Left forelimb (tissue), 1 donor: ENCODE data around the gene FNBP1.
"Not testable (repeated sequence)": the region's sequence is repeated elsewhere in the genome, so short reads cannot be mapped to it uniquely, and the experiment has no call there.

Experiments used
- DNase-seq: peaks from one replicate; pipeline ENCODE4 v3.0.0-alpha.2; 2018; ENCODE audit warnings: low spot score

The FNBP1 gene

DNA sequence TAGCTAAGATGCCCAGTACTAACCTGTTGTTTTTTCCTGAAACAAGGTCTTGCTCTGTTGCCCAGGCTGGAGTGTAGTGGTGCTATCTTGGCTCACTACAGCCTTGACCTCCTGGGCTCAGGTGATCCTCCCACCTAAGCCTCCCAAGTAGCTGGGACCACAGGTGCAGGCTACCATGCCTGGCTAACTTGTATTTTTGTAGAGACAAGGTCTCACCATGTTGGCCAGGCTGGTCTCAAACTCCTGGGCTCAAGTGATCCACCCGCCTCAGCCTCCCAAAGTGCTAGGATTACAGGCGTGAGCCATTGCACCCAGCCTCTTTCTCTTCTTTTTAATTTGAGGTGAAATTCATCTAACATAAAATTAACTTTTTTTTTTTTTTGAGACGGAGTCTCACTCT is 21.1 kb downstream of the FNBP1 start:
- not testable (repeated sequence) for DNase-seq

DNA sequence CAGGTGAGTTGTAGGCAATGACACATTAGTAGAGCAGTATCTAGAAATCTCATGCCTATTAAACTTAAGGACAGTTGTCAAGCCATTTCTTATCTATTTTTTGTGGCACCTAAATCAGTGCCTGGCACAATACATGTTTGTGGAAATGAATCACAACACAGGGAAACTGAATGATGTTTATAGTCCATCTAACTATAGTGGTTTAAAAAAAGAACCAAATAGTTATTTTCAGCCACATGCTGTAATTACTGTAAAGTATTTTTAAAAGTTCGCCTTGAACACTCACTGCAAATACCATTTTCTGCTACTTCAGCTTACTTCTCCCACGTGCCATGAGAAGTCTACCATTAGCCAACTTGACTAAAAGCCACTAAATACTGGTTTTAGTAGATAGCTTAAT is 21.9 kb downstream of the FNBP1 start:
- DNase-seq: no peak

DNA sequence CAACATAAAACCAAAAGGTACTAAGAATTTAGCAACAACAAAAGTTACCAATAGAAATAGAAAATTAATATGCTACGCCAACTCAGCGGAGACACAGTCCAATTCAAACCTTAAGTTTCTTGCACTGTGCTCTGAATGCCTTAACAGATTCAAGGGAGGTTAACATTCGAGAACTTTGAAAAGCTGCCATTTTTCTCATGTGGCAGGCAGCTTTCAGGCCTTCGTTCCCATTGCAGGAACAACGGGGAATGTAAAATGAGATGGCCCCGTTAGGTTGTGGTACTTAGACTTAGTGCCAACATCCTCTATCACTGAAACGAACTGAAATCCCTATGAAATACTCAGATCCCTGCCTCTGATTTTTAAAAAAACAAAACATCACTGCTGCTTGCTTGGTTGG is 22.4 kb downstream of the FNBP1 start:
- no peak for DNase-seq

DNA sequence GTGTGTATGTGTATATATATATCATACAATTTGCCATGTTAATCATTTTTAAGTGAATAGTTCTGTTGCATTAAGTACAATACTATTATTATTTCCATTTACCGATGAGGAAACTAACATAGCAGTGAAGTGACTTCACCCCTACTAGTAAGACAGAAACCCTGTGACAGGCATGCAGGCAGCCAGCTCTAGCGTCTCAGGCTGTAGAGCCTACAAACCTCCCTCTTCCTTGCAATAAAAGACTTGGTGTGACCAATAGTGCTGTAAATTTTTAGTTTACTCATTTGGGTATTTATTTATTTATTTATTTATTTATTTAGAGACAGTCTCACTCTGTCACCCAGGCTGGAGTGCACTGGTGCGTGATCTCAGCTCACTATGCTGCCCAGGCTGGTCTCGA is 24.7 kb downstream of the FNBP1 start:
- no peak for DNase-seq

DNA sequence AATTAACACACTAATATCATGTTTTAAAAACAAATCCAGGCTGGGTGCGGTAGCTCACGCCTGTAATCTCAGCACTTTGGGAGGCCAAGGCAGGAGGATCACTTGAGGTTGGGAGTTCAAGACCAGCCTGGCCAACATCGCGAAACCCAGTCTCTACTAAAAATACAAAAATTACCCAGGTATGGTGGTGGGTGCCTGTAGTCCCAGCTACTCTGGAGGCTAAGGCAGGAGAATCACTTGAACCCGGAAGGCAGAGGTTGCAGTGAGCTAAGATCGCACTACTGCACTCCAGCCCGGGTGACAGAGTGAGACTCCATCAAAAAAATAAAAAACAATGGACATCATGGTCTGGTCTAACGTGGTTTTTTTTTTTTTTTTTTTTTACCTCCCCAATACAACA is 25.5 kb downstream of the FNBP1 start:
- not testable (repeated sequence) for DNase-seq

DNA sequence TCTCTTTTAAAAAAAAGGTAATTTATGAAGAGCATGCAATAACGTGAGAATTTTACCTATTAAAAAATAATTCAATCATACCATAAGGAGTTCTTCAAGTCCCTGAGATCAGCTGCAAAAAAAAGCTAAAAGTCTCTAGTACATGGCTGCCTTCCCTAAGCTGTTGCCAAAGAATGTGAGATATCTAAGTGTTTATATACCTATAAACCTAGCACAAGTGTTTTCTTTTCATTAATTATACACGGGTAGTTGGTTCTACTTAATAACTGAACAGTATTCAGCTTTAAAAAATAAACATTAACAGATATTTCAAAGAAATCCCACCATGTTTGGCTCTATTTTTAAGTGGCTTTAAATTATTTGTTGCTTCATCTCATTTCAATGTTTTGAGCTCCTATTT is 25.9 kb downstream of the FNBP1 start:
- DNase-seq: no peak

DNA sequence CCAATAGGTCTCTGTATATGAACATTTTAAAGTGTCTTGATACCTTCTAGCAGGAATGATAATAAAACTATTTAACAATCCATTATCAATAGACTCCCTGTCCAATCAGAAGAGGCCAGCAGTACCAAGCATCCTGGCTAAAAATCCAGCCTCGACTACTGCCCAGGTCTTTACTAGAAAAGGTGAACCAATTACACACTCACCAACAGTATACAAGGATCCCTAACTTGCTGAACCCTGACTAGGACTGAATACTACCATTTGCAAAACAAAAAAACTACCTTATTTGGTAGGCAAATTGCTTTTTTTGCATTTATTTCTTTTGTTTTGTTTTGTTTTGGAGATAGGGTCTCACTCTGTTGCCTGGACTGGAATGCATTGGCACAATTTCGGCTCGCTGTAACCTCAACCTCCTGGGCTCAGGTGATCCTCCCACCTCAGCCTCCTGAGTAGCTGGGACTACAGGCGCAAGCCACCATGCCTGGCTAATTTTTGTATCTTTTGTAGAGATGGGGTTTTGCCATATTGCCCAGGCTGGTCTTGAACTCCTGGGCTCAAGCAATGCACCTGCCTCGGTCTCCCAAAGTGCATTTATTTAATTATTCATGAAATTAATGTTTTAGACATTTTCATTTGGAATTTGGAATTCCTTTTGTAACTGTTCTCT is 27.5 kb downstream of the FNBP1 start:
- no peak for DNase-seq

DNA sequence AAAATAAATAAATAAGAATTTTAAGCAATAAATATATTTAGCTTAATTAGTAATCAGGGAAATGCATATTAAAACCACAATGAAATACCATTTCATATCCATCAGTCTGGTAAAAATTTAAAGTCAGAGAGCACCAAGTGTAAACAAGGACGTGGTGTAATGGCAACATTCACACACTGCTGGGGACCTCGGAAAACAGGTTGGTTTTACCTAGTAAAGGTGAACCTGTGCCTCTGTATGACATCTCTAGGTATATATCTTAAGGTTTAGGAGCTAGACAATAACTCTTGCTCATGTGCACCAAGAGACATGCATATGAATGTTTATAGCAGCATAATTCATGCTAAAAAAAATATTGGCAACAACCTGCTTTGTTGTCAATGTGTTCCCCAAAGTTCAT is 29.7 kb downstream of the FNBP1 start:
- no peak for DNase-seq

DNA sequence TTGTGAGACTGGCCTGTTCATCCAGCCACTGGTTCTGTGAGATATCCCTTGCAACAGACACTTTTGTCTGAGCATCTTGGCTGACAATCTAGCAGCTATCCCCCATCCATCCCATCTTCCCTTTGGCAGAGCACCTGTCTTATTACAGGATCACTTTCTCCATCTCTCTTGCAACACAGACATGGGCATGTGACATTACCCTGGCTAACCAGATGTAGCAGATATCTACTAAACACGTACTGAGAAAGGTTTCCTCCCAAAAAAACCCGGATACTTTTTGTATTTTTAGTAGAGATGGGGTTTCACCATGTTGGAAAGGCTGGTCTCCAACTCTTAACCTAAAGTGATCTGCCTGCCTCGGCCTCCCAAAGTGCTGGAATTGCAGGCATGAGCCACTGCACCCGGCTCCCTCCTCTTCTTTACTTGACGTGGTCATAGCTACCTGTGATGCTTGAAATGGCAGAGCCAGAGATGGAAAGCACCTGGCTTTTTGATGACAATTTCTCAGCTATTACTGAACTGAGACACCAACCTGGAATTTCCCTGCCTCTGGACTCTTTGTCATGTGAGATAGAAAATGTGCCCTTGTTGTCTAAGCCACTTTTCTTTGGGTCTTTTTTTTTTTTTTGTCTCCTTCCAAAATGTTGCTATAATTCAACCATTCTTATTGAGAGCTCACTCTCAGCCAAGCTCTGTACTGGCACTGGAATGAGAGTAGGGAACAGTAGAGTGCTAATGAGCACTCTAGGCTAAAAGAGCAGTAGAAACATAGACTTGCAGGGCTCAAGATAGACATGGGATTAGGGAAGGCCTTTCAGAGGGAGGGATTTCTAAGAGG is 32.6 kb downstream of the FNBP1 start:
- no peak for DNase-seq

DNA sequence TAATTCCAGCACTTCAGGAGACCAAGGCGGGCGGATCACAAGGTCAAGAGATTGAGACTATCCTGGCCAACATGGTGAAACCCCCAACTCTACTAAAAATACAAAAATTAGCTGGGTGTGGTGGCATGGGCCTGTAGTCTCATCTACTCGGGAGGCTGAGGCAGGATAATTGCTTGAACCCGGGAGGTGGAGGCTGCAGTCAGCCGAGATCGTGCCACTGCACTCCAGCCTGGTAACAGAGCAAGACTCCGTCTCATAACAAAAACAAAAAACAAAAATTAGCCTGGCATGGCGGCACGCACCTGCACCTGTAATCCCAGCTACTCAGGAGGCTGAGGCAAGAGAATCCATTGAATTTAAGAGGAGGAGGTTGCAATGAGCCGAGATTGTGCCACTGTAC is 33.4 kb downstream of the FNBP1 start:
- not testable (repeated sequence) for DNase-seq

DNA sequence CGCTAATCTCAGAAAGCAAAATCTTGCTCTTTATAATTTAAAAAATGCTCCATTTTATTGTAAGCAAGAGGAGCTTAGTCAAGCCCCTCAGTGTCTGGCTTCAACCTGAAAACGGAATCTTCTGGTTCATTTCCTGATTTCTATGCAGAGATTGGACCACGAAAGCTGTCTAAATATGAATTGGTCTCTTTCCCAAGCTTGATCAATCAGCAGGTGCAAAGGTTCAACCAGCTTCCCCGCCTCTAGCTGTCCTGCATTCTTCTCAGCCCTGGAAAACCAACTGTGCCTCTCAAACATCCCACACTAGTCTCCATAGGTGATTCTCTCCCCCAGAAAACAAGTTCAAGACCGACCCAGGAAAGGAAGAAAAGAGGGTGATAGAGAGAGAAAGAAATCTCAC is 34.5 kb downstream of the FNBP1 start:
- no peak for DNase-seq

DNA sequence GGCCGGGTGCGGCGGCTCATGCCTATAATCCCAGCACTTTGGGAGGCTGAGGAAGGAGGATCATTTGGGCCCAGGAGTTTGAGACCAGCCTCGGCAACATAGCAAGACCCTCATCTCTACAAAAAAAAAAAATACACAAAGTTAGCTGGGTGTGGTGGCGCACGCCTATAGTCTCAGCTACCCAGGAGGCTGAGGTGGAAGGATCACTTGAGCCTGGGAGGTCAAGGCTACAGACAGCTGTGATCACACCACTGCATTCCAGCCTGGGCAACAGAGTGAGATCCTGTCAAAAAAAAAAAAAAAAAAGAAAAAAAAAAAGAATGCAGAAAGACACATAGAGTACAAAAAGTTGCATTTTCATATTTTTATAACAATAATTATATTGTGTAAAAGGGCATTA is 36.0 kb downstream of the FNBP1 start:
- DNase-seq: not testable (repeated sequence)

DNA sequence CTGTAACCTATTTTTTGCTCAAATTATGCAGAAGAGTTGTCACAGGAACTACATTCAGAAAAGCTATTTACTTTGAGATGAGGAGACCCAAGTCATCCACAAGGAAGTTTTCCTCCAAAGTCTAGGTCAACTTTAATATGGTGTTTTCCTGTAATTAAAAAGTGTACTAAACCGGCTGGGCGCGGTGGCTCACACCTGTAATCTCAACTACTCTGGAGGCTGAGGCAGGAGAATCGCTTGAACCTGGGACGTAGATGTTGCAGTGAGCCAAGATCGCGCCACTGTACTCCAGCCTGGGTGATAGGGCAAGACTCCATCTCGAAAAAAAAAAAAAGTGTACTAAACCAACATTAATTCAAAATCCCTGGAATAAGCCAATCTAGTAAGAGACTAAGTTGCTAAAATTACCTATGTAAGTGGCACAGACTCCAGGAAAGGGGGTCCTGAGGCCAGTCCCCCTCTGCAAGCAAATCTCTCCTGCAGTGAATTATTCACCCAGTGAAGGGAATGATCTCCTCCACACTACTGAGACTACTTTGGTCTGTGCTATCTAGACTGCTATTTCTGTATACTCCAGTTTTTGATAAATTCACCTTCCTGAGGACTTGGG is 38.9 kb downstream of the FNBP1 start:
- DNase-seq: no peak

DNA sequence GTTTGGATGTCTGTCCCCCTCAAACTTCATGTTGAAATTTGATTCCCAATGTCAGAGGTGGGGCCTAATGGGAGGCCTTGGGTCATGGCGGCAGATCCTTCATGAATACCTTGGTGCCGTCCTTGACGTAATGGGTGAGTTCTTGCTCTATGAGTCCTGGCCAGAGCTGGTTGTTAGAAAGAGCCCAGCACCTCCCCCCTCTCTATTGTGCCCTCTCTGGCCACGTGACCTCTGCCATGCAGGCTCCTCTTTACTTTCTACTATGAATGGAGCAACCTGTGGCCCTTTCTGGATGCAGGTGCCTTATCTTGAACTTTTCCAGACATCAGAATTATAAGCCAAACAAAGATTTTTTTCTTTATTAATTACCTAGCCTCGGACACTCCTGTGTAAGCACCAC is 40.7 kb downstream of the FNBP1 start:
- DNase-seq: no peak

DNA sequence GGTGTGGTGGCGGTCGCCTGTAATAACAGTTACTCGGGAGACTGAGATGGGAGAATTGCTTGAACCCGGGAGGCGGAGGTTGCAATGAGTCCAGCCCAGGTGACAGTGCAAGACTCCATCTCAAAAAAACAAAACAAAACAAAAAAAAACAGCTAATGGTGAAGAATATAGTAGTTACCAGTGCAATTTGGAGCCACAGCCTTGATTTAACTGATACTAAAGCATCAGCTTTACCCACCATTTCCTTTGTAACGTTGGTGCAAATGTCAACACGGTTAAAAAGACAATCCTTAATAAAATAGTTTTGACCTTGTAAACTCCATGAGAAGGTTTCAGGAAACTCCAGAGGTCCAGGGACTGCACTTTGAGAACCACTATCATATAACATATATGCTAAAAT is 41.8 kb downstream of the FNBP1 start:
- DNase-seq: no peak

DNA sequence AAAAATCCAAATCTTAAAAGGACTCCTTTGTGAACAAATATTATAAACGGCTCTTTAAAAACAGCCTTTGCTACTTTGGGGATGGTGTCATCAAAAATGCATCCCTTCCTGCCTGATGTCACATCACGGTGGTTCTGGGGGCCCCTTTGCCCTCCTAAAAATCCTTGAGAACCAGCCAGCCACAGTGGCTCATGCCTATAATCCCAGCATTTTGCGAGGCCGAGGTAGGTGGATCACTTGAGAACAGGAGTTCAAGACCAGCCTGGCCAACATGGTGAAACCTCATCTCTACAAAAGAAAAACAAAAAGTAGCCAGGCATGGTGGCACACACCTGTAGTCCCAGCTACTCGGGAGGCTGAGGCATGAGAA is 43.9 kb downstream of the FNBP1 start:
- no peak for DNase-seq

DNA sequence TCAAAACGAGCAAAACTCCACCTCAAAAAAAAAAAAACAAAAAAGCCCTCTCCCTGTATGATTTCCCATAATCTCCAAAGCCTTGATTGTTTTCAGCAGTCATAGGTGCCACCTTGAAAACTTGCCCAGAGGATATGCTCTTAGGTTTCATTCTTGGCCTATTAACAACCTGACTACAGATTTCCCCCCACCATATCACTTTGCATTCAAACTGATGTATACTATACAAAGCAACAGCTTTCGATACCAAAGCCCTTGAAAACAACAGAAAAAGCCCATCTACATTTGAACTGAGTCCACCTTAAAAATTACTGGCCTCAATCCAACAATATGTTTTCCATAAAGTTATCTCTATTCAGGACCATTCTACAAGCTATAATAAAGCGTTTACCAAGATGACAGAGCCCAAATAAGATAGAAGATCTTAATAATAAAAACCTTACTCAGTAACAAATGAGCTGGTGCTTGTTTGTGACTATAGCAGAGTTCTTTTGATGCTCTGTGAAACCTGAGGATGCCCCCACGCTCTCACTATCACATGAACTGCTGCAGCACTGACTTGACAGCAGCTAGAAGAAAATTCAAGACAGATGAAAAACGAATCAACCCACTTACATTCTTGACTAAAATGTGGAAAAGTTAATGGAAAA is 44.4 kb downstream of the FNBP1 start:
- no peak for DNase-seq

DNA sequence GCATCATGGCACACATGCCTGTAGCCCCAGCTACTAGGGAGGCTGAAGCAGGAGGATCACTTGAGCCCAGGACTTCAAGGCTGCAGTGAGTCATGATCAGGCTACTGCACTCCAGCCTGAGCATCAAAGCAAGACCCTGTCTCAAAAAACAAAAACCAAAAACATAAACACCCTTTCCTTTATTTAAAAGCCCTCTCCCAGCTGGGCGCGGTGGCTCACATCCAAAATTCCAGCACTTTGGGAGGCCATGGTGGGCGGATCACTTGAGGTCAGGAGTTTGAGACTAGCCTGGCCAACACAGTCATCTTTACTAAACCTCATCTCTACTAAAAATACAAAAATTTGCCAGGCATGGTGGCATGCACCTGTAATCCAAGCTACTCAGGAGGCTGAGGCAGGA is 45.3 kb downstream of the FNBP1 start:
- not testable (repeated sequence) for DNase-seq

DNA sequence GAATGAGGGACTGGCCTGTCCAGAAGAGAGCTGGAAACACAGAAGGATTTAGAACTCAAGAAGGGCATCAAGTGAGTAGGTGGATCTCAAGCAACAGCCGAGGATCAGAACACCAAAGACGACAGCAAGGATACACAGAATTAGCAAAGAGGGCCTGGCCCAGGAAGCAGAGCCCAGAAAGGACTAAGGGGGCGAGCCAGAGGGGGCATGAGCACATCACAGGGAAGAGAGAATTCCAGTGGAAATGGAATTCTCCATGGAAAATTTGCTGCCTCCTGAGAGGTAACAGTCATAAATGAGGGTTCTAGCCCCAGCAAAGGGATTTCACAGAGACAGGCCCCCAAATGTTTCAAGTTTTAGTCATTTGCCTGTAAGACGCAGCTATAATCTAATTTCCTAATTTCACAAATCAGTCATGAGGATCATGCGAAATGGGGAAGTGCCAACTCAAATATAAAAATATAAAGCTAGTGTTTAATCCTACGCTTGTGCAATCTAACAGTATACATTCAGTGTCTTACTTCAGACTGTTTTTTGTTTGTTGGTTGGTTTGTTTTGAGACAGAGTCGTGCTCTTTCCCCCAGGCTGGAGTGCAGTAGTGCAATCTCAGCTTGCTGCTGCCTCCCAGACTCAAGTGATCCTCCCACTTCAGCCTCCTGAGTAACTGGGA is 46.7 kb downstream of the FNBP1 start:
- no peak for DNase-seq

DNA sequence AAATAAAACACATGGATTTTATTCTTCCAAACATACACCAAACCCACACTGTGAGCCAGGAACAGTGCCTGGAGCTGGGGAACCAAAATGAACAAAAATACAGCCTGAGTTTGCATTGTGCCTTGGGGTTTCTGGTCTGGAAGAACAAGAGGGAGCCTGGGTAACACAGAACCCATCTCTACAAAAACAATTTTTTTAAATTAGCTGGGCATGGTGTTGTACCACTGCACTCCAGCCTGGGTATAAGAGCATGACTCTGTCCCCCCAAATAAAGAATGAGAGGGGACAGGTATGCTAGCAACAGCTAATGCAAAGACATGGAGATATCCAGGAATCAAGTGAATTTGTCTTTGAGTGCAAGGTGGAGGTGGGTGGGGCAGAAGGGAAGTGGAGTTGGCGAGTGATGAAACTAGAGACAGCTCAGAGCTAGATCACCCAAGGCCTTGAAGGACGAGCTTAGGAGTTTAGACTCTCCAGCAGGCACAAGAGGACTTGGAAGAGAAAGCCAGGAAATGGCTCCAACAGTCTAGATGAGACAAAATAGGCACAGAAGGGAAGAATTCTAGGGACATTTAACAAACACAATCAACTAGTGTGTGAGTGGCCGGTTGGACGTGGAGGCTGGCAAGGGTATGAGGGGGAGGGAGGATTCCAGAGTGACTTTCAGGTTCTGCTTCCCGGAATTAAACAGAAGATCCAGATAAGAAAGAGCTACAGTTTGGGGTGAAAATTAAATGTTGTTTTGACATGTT is 47.4 kb downstream of the FNBP1 start:
- no peak for DNase-seq

DNA sequence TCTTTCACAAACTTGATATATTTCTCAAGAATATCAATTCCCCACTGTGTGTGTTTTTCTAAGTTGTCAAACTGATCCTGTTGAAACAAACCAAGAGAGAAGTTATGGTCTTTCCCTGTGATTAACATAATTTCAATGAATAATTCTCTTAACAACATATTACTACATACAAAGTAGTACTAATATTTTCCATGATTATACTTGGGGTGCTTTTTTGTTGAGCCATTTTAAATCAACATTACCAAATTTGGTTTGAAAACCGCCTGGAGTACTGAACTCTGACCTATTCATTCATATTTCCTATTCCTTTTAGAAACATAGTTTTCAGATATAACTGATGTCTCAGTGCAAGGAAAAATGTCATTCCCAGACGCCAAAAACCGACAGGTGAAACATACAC is 48.1 kb downstream of the FNBP1 start:
- no peak for DNase-seq

DNA sequence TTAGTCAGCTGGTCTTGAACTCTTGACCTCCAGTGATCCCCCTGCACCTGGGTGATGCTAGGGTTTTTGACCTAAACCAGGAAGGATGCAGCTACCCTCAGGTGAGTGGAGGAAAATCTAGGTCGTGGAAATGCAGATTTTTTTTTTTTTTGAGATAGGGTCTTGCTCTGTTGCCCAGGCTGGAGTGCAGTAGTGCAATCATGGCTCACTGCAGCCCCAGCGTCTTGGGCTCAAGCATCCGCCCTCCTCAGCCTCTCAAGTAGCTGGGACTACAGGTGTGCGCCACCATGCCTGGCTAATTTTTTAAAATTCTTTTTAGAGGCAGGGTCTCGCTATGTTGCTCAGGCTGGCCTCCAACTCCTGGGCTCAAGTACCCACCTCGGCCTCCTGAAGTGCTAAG is 51.9 kb downstream of the FNBP1 start:
- not testable (repeated sequence) for DNase-seq
